Heart right ventricle (tissue), 16 donors: Measurements from ENCODE around the gene ADAMTSL5. TPM values are rescaled to one million over a fixed set of nuclear protein-coding genes. Genes with fewer than 3 reads are reported as not detected.
"Not testable (repeated sequence)": the region's sequence is repeated elsewhere in the genome, so short reads cannot be mapped to it uniquely, and the experiment has no call there.

ENCODE experiments used
- ATAC-seq, 8 donors: fragments of 200-7000 bp; cut with Tn5 transposase; one replicate each; pipeline ENCODE4 v1.9.1; 2020; ENCODE audit warnings: mild to moderate bottlenecking in 8 of 8, moderate library complexity in 8 of 8, moderate number of reproducible peaks in 1 of 8
- DNase-seq, 2 donors: peaks; one replicate each; pipeline ENCODE4 v3.0.0-alpha.2; 2020
- H3K27ac ChIP-seq, 10 donors: fragments of 200-600 bp; sonication (generic) in 2 of 10; one replicate each; pipeline versions ENCODE4 v1.5.0 to v1.8.0; 2020 to 2022; ENCODE audit warnings: mild to moderate bottlenecking in 3 of 10
- H3K27me3 ChIP-seq, 7 donors: fragments of 200-600 bp; one replicate each; pipeline ENCODE4 v1.8.0; 2021 to 2022; ENCODE audit warnings: mild to moderate bottlenecking in 2 of 7
- H3K36me3 ChIP-seq, 9 donors: fragments of 200-600 bp; sonication (generic) in 1 of 9; one replicate each; pipeline versions ENCODE4 v1.5.0 to v1.8.0; 2020 to 2022; ENCODE audit warnings: mild to moderate bottlenecking in 2 of 9
- H3K4me1 ChIP-seq, 9 donors: fragments of 200-600 bp; sonication (generic) in 1 of 9; one replicate each; pipeline versions ENCODE4 v1.5.0 to v1.8.0; 2020 to 2022; ENCODE audit warnings: mild to moderate bottlenecking in 4 of 9
- H3K4me3 ChIP-seq, 10 donors: fragments of 200-600 bp; sonication (generic) in 2 of 10; one replicate each; pipeline versions ENCODE4 v1.5.0 to v1.8.0; 2020 to 2022; ENCODE audit warnings: mild to moderate bottlenecking in 7 of 10, moderate library complexity in 2 of 10
- H3K9me3 ChIP-seq, 11 donors: fragments of 200-600 bp in 10 of 11; sonication (generic) in 2 of 11; one replicate each; pipeline versions ENCODE4 v1.5.0 to v1.8.0; 2013 to 2022; ENCODE audit warnings: mild to moderate bottlenecking in 2 of 11, control low read depth in 1 of 11, moderate library complexity in 1 of 11
- WGBS, 2 donors: extraction: QIAGEN DNeasy Blood & Tissue Kit; methylation state at CpG; one replicate each; pipeline ENCODE4 v1.1.7; 2013; ENCODE audit warnings: inconsistent platforms in 1 of 2; 5-methylcytosine and 5-hydroxymethylcytosine counted together
- intact Hi-C, 10 donors: fragments of 100-400 bp; cut with DNase I; formaldehyde crosslinking; loops; one replicate each; pipeline versions ENCODE4 v1.11.1 to v1.14.2; 2022
- polyA plus RNA-seq, 2 donors: library from polyadenylated mRNA; stranded (reverse); fragments of 200-250 nt; gene quantifications; one replicate each; pipeline ENCODE4 v1.2.3, GENCODE V29; 2013
- total RNA-seq, 10 donors: library from RNA; stranded (reverse); fragmentation: NEBNext Ultra II Directional in 3 of 10; extraction: Animal tissue kit (Norgen Biotek cat#: 25700) in 3 of 10; gene quantifications; one replicate each; pipeline versions ENCODE4 v1.2.1 to v1.2.4, GENCODE V29; 2021 to 2023
- TF ChIP-seq, protein P1 (sequence below), 9 donors: fragments of 200-600 bp; sonication (generic) in 2 of 9; IDR thresholded peaks; one replicate each; pipeline versions ENCODE4 v1.5.0 to v1.8.0; 2021 to 2022; ENCODE audit warnings: antibody characterized with exemption in 9 of 9, mild to moderate bottlenecking in 5 of 9, moderate library complexity in 1 of 9
- donor health status: Arrhythmogenic right ventricular cardiomyopathy.
- donor health status: ischemic (EF 13 %, LVEDD 7.1; RV severe dilation, severe dysfunction).
- donor health status: healthy with polysubstance abuse.
- donor health status: DM: no; HTN: yes; CAD: no.
- donor health status: DM: no; HTN: no; CAD: no.
- donor health status: ischemic (EF 25% LVEDD 6.9; RV normal size, moderate dysfunction).
- donor health status: ischemic (EF 25% LVEDD 5.7; RV mildly dilated, moderate dysfunction).
- donor health status: healthy.
- donor health status: DM: yes; HTN: yes; CAD: no.
- donor health status: Ischemic cardiomyopathy.
- donor health status: ischemic (EF 35%, LVEDD 5.7; RV mildly dilated, moderate dysfunction).
- donor health status: nonischemic (EF 11% LVEDD 7.7; RV severe dilation, severe dysfunction).
- donor health status: DM: yes; HTN: yes; CAD: no.
- donor health status: PGD.
- donor health status: ischemic (EF 29% LVEDD 5.4; RV normal size, mild dysfunction).
- donor health status: nonischemic (EF 23%, LVEDD 6.1; RV moderate dilation, normal function).

The ADAMTSL5 gene
- total and polyA plus RNA-seq, 12 donors, result 16.7 to 69.4 (median 35.8) TPM

- intact Hi-C loops, result no loop called here
- no peak for DNase-seq
- no peak overlapping the region for H3K4me3 ChIP-seq
- H3K27me3 ChIP-seq, result peaks cover 0 to 20% (median 0%) of the 10 kb centered on the region in 7 donors
- no peaks in the 10 kb centered on the region for H3K9me3 ChIP-seq
- no peaks in the 10 kb centered on the region for H3K36me3 ChIP-seq
- TF ChIP-seq, protein P1, sequence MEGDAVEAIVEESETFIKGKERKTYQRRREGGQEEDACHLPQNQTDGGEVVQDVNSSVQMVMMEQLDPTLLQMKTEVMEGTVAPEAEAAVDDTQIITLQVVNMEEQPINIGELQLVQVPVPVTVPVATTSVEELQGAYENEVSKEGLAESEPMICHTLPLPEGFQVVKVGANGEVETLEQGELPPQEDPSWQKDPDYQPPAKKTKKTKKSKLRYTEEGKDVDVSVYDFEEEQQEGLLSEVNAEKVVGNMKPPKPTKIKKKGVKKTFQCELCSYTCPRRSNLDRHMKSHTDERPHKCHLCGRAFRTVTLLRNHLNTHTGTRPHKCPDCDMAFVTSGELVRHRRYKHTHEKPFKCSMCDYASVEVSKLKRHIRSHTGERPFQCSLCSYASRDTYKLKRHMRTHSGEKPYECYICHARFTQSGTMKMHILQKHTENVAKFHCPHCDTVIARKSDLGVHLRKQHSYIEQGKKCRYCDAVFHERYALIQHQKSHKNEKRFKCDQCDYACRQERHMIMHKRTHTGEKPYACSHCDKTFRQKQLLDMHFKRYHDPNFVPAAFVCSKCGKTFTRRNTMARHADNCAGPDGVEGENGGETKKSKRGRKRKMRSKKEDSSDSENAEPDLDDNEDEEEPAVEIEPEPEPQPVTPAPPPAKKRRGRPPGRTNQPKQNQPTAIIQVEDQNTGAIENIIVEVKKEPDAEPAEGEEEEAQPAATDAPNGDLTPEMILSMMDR (IDR thresholded peaks at IDR 0.05), result no peak
- WGBS, 2 donors, result 14 to 22% methylated on average over 15 of the region's 15 CpGs
- ATAC-seq, result peak in 2 of 8 donors; percentile 33 to 37
- no peak overlapping the region for H3K27ac ChIP-seq
- peaks cover 0 to 22% (median 4%) of the 10 kb centered on the region in 9 donors for H3K4me1 ChIP-seq
Measured at GRCh38 chr19:1538978-1539377, 26.2 kb upstream of the ADAMTSL5 start.

DNA sequence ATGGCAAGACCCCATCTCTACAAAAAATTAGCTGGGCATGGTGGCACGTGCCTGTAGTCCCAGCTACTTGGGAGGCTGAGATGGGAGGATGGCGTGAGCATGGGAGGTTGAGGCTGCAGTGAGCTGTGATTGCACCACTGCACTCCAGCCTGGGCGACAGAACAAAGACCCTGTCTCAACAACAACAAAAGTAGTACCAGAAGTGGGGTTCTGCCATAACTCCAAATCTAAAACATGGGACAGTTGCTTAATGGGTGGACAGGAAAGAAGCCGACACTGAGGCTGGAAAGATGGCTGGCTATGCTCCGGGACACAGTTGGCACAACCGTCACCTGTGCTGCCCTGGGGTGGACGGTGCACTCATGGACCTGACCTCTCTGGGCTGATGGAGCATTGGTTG lies 22.9 kb upstream of the ADAMTSL5 start:
- intact Hi-C loops, ATAC-seq: not testable (repeated sequence)

GRCh38 chr19:1534972-1535371 lies 22.2 kb upstream of the ADAMTSL5 start:
- Histone ChIP-seq H3K9me3 (no peaks in the 10 kb centered on the region), H3K4me1 (peaks cover 0 to 13% (median 4%) of the 10 kb centered on the region in 9 donors), H3K27ac (no peak overlapping the region), H3K4me3 (no peak overlapping the region), H3K36me3 (no peaks in the 10 kb centered on the region), H3K27me3 (peaks cover 0 to 30% (median 5%) of the 10 kb centered on the region in 7 donors)
- DNase-seq (no peak), ATAC-seq (no peak)
- 87% methylated on average over 14 of the region's 14 CpGs for WGBS, 2 donors
- TF ChIP-seq, protein P1 (IDR thresholded peaks at IDR 0.05), result no peak
- intact Hi-C loops, result no loop called here

More for the DNA sequence above, 22.9 kb upstream of the ADAMTSL5 start:
- H3K4me3 ChIP-seq, DNase-seq, H3K27ac ChIP-seq, H3K36me3 ChIP-seq, H3K9me3 ChIP-seq: not testable (repeated sequence)
- WGBS, 2 donors, result 94 to 95% methylated on average over 7 of the region's 7 CpGs
- Histone ChIP-seq H3K4me1 (peaks cover 0 to 20% (median 4%) of the 10 kb centered on the region in 9 donors), H3K27me3 (peaks cover 0 to 32% (median 2%) of the 10 kb centered on the region in 7 donors)

- ATAC-seq (peak in 1 of 8 donors; percentile 40), DNase-seq (no peak)
- Histone ChIP-seq H3K9me3 (no peaks in the 10 kb centered on the region), H3K27ac (no peak overlapping the region), H3K4me3 (no peak overlapping the region), H3K4me1 (peaks cover 0 to 5% (median 0%) of the 10 kb centered on the region in 9 donors), H3K36me3 (no peaks in the 10 kb centered on the region), H3K27me3 (peaks cover 0 to 38% (median 12%) of the 10 kb centered on the region in 7 donors)
- TF ChIP-seq, protein P1 (IDR thresholded peaks at IDR 0.05), result no peak
- intact Hi-C loops, result no loop called here
- 76 to 79% methylated on average over 22 to 23 of the region's 23 CpGs for WGBS, 2 donors
Measured at GRCh38 chr19:1533510-1534150, 20.8 kb upstream of the ADAMTSL5 start.

DNA sequence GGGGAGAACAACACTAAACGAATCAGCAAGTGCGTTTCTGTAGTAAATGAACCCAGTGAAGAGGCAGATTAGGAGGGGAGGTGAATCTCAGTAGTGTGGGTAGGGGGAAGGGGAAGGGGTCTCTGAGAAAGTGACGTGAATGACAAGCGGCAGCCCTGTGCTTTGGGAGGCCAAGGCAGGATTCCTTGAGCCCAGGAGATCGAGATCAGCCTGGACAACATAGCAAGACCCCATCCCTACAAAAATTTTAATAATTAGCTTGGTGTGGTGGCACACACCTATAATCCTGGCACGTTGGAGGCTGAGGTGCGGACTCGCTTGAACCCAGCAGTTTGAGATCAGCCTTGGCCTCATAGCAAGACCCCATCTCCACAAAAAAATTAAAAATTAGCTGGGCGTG lies 19.2 kb upstream of the ADAMTSL5 start:
- 90 to 92% methylated on average over 9 of the region's 9 CpGs for WGBS, 2 donors
- H3K36me3 ChIP-seq, result no peaks in the 10 kb centered on the region
- no peak for ATAC-seq
- TF ChIP-seq, protein P1 (IDR thresholded peaks at IDR 0.05), result no peak
- H3K27ac ChIP-seq, result no peak overlapping the region
- no peaks in the 10 kb centered on the region for H3K4me1 ChIP-seq
- DNase-seq, result no peak
- intact Hi-C loops, result no loop called here
- H3K9me3 ChIP-seq, result no peaks in the 10 kb centered on the region
- no peak overlapping the region for H3K4me3 ChIP-seq
- peaks cover 0 to 40% (median 22%) of the 10 kb centered on the region in 7 donors for H3K27me3 ChIP-seq
